ENCODE results near the gene HIBADH. TPM values are rescaled to one million over a fixed set of nuclear protein-coding genes. Genes with fewer than 3 reads are reported as not detected.

The HIBADH gene
- total RNA-seq, 1 experiment from 2014 or later, result 51.5 TPM

DNA sequence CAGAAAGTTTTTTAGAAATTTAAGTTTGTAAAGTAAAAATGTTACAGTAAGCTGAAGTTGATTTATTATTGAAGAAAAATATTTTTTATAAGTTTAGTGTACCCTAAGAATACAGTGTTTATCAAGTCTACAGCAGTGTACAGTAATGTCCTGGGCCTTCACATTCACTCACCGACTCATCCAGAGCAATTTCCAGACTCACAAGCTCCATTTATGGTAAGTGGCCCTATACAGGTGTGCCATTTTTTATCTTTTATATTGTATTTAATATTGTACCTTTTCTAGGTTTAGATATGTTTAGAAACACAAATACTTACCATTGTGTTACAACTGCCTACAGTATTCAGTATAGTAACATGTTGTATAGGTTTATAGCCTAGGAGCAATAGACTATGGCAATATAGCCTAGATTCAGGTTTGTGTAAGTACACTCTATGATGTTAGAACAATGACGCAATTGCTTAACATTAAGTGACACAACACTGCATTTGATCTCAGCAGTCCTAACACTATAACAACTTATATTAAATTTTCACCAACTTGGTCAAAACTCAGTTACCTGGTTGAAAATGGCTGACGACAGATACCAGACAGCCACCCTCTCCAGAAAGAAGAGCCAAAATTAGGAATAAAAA, 45.7 kb downstream of the HIBADH start:
- no peak for DNase-seq (ENCODE audit: unreplicated experiment)
- H3K4me3 Mint-ChIP-seq (ENCODE audit: unreplicated experiment), result no peak overlapping the region
- ChIA-PET CTCF (interaction anchor here (0.6 to 0.9 kb wide), 3 partner anchors 11 to 124 kb away, joined by 3 read pairs; no protein-coding TSS in a partner anchor), POLR2A (interaction anchor here (0.7 to 1.1 kb wide), 4 partner anchors 11 to 326 kb away, joined by 3 to 4 read pairs (median 3); partner anchors contain the start of gene TAX1BP1)
- no TSS peak for BruUV-seq (replicated peaks)
- H3K36me3 Mint-ChIP-seq (ENCODE audit: insufficient read depth, unreplicated experiment), result peaks cover 17% of the 10 kb centered on the region
- intact Hi-C loops (cut with micrococcal nuclease), result no loop called here
- H3K9me3 Mint-ChIP-seq (ENCODE audit: unreplicated experiment), result peaks cover 6% of the 10 kb centered on the region
- no peak overlapping the region for H3K27ac Mint-ChIP-seq (ENCODE audit: low read depth, unreplicated experiment)
- peaks cover 7% of the 10 kb centered on the region for H3K4me1 Mint-ChIP-seq (ENCODE audit: insufficient read depth, unreplicated experiment)
- H3K27me3 Mint-ChIP-seq (ENCODE audit: insufficient read depth, unreplicated experiment), result no peaks in the 10 kb centered on the region
- TF ChIP-seq, protein P1, sequence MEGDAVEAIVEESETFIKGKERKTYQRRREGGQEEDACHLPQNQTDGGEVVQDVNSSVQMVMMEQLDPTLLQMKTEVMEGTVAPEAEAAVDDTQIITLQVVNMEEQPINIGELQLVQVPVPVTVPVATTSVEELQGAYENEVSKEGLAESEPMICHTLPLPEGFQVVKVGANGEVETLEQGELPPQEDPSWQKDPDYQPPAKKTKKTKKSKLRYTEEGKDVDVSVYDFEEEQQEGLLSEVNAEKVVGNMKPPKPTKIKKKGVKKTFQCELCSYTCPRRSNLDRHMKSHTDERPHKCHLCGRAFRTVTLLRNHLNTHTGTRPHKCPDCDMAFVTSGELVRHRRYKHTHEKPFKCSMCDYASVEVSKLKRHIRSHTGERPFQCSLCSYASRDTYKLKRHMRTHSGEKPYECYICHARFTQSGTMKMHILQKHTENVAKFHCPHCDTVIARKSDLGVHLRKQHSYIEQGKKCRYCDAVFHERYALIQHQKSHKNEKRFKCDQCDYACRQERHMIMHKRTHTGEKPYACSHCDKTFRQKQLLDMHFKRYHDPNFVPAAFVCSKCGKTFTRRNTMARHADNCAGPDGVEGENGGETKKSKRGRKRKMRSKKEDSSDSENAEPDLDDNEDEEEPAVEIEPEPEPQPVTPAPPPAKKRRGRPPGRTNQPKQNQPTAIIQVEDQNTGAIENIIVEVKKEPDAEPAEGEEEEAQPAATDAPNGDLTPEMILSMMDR (IDR thresholded peaks at IDR 0.05; ENCODE audit: unreplicated experiment), result no peak

DNA sequence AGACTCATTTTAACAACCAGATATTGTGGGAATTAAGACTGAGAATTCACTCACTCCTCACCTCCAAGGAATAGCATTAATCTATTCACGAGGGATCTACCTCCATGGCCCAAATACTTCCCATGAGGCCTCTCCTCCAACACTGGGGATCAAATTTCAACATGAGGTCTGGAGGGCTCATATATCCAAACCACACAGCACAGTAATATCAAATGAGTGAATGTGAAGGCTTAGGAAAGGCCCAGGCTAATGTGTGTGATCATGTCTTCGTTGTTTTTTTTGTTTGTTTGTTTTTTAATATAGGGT, 46.5 kb downstream of the HIBADH start:
- peaks cover 16% of the 10 kb centered on the region for H3K4me1 Mint-ChIP-seq (ENCODE audit: insufficient read depth, unreplicated experiment)
- POLR2A ChIA-PET, result interaction anchor here (1.1 kb wide), 2 partner anchors 38 to 124 kb away, joined by 3 to 4 read pairs; partner anchors contain the start of gene TAX1BP1
- peaks cover 17% of the 10 kb centered on the region for H3K36me3 Mint-ChIP-seq (ENCODE audit: insufficient read depth, unreplicated experiment)
- H3K27me3 Mint-ChIP-seq (ENCODE audit: insufficient read depth, unreplicated experiment), result no peaks in the 10 kb centered on the region
- TF ChIP-seq, protein P1 (IDR thresholded peaks at IDR 0.05; ENCODE audit: unreplicated experiment), result no peak
- CTCF ChIA-PET, result interaction anchor here (0.9 kb wide), 1 partner anchor 10 kb away, joined by 3 read pairs; no protein-coding TSS in a partner anchor
- peaks cover 6% of the 10 kb centered on the region for H3K9me3 Mint-ChIP-seq (ENCODE audit: unreplicated experiment)
- BruUV-seq (replicated peaks), result no TSS peak
- no peak for DNase-seq (ENCODE audit: unreplicated experiment)
- no peak overlapping the region for H3K4me3 Mint-ChIP-seq (ENCODE audit: unreplicated experiment)
- H3K27ac Mint-ChIP-seq (ENCODE audit: low read depth, unreplicated experiment), result peak overlapping the region; percentile 31
- intact Hi-C loops (cut with micrococcal nuclease), result no loop called here

DNA sequence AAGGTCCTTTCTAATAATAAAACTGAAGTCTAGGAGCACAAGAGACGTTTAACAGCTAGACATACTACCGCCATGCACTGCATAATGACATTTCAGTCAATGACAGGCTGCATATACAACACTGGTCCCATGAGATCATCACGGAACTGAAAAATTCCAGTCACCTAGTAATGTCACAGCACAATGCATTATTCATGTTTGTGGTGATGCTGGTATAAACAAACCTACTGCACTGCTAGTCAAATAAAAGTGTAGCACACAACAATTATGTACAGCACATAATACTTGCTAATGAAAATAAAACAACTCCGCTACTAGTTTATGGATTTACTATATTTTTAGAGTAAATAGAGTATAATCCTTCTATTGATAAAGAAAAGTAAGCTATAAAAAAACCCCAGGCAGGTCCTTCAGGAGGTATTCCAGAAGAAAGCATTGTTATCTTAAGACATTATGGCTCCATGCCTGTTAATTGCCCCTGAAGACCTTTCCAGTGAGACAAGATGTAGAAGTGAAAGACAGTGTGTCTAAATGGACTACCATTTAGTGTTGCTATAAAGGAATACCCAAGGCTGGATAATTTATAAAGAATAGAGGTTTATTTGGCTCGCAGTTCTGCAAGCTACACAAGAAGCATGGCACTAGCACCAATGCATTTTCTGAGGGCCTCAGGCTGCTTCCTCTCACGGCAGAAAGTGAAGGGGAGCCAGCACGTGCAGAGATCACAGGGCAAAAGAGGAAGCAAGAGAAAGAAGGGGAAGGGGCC, 47.1 kb downstream of the HIBADH start:
- peaks cover 6% of the 10 kb centered on the region for H3K9me3 Mint-ChIP-seq (ENCODE audit: unreplicated experiment)
- H3K4me1 Mint-ChIP-seq (ENCODE audit: insufficient read depth, unreplicated experiment), result peaks cover 18% of the 10 kb centered on the region
- DNase-seq (ENCODE audit: unreplicated experiment), result no peak
- POLR2A ChIA-PET, result interaction anchor here (0.7 kb wide), 1 partner anchor 428 kb away, joined by 3 read pairs; no protein-coding TSS in a partner anchor
- intact Hi-C loops (cut with micrococcal nuclease), result no loop called here
- CTCF ChIA-PET, result no interaction called here
- no peak overlapping the region for H3K4me3 Mint-ChIP-seq (ENCODE audit: unreplicated experiment)
- no TSS peak for BruUV-seq (replicated peaks)
- peaks cover 17% of the 10 kb centered on the region for H3K36me3 Mint-ChIP-seq (ENCODE audit: insufficient read depth, unreplicated experiment)
- TF ChIP-seq, protein P1 (IDR thresholded peaks at IDR 0.05; ENCODE audit: unreplicated experiment), result no peak
- no peaks in the 10 kb centered on the region for H3K27me3 Mint-ChIP-seq (ENCODE audit: insufficient read depth, unreplicated experiment)
- H3K27ac Mint-ChIP-seq (ENCODE audit: low read depth, unreplicated experiment), result peak overlapping the region; percentile 31

DNA sequence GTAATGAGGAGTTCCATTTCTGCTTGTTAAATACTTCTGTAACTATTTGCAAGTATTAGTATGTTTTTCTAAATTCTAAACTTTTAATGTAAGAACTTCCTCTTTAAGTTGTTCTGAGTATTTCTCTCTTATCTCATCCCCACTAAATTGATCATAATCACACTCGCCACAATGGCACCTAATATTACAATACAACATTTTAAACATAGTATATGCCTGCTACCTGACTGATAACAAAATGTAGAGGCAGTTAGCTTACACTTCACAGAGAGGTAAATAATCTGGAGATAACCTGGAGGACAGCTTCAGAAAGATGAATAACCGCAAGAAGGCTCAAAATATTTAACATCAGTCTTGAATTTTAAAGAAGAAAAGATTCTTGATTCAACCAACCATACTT, 48.6 kb downstream of the HIBADH start:
- no peaks in the 10 kb centered on the region for H3K27me3 Mint-ChIP-seq (ENCODE audit: insufficient read depth, unreplicated experiment)
- no TSS peak for BruUV-seq (replicated peaks)
- intact Hi-C loops (cut with micrococcal nuclease), result no loop called here
- no peak overlapping the region for H3K27ac Mint-ChIP-seq (ENCODE audit: low read depth, unreplicated experiment)
- H3K4me1 Mint-ChIP-seq (ENCODE audit: insufficient read depth, unreplicated experiment), result peaks cover 20% of the 10 kb centered on the region
- no peaks in the 10 kb centered on the region for H3K9me3 Mint-ChIP-seq (ENCODE audit: unreplicated experiment)
- POLR2A ChIA-PET, result no interaction called here
- peaks cover 11% of the 10 kb centered on the region for H3K36me3 Mint-ChIP-seq (ENCODE audit: insufficient read depth, unreplicated experiment)
- no peak overlapping the region for H3K4me3 Mint-ChIP-seq (ENCODE audit: unreplicated experiment)
- TF ChIP-seq, protein P1 (IDR thresholded peaks at IDR 0.05; ENCODE audit: unreplicated experiment), result no peak
- CTCF ChIA-PET, result no interaction called here
- DNase-seq (ENCODE audit: unreplicated experiment), result no peak
